Measurements from ENCODE around the gene MTCH1. TPM values are rescaled to one million over a fixed set of nuclear protein-coding genes. Genes with fewer than 3 reads are reported as not detected.

MTCH1 gene
- total and polyA plus RNA-seq, 9 of the 15 experiments (the other 6 are each of a cell fraction or from before 2014, with no cell fraction given) = 7.9 to 161 (median 118) TPM

DNA sequence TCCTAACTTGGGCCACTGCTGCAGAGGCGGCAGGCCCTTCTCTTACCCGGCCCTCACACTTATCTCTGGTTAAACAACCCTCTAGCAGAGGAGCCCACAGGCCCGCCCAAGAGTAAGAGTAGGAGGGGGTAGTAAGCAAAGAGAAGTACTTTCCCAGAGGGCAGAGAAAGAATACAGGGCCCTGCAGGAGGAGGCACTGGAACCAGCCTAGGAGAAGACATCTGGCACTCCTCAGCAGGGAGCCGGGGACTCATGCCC is 10.1 kb downstream of the MTCH1 start:
- peaks cover 8% of the 10 kb centered on the region for H3K9me1 ChIP-seq (ENCODE audit: control insufficient read depth, insufficient read depth, low read length)
- no TSS peak for BruUV-seq (replicated peaks)
- H3K4me3 ChIP-seq = no peak overlapping the region
- ATAC-seq (no peak), FAIRE-seq (no peak), DNase-seq (ENCODE audit: extremely low read depth in 1 of 4, low spot score in 3 of 4) (peak in 1 of 4 experiments; percentile 50)
- no peak overlapping the region for H2AFZ ChIP-seq (ENCODE audit: low read depth, low read length)
- peaks cover 2 to 4% of the 10 kb centered on the region in 2 experiments; a peak in 4 of 5 replicates for H3K4me1 ChIP-seq (replicated peaks in 1 of 2; ENCODE audit: control insufficient read depth in 2 of 2, insufficient read depth in 2 of 2, low read length in 2 of 2)
- H3K9ac ChIP-seq (ENCODE audit: insufficient read depth in 1 of 2, low read depth in 2 of 2, low read length in 2 of 2) = 0 out of 4 replicates have a peak overlapping the region, but pooled peaks of 1 of the 2 experiments have one; percentile 11
- intact Hi-C loops (cut with micrococcal nuclease) (no loop called here), in situ Hi-C loops (cut with MboI) (no loop called here)
- ChIA-PET CTCF (ENCODE audit: low intra/inter-chr PET ratio) (no interaction called here), POLR2A (interaction anchor here (0.8 to 1.1 kb wide), 2 partner anchors 20 to 21 kb away, joined by 3 to 6 read pairs; partner anchors contain the start of gene PI16)
- no peak for TF ChIP-seq SAP30 (IDR thresholded peaks at IDR 0.05; ENCODE audit: borderline replicate concordance, insufficient read depth, low read depth, low read length, poor library complexity, severe bottlenecking)
- no peak for TF ChIP-seq SRF (CRISPR knock-in tag; IDR thresholded peaks at IDR 0.05)
- TF ChIP-seq KDM2B (CRISPR knock-in tag; IDR thresholded peaks at IDR 0.05) = no peak
- TF ChIP-seq CTBP1 (IDR thresholded peaks at IDR 0.05; ENCODE audit: borderline replicate concordance) = no peak
- no peak for TF ChIP-seq KAT8 (IDR thresholded peaks at IDR 0.05; ENCODE audit: low read depth)
- no peak for TF ChIP-seq MECOM (CRISPR knock-in tag; IDR thresholded peaks at IDR 0.05)
- TF ChIP-seq, protein P1, sequence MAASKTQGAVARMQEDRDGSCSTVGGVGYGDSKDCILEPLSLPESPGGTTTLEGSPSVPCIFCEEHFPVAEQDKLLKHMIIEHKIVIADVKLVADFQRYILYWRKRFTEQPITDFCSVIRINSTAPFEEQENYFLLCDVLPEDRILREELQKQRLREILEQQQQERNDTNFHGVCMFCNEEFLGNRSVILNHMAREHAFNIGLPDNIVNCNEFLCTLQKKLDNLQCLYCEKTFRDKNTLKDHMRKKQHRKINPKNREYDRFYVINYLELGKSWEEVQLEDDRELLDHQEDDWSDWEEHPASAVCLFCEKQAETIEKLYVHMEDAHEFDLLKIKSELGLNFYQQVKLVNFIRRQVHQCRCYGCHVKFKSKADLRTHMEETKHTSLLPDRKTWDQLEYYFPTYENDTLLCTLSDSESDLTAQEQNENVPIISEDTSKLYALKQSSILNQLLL (CRISPR knock-in tag; IDR thresholded peaks at IDR 0.05; ENCODE audit: borderline replicate concordance) = no peak
- TF ChIP-seq E2F3 (CRISPR knock-in tag; IDR thresholded peaks at IDR 0.05) = no peak
- no peak for TF ChIP-seq HNRNPL (IDR thresholded peaks at IDR 0.05; ENCODE audit: low read depth, low read length)
- no peak for TF ChIP-seq DACH1 (IDR thresholded peaks at IDR 0.05; ENCODE audit: partially characterized antibody)
- no peak for TF ChIP-seq RBBP5 (IDR thresholded peaks at IDR 0.05; ENCODE audit: borderline replicate concordance, insufficient read depth, low read length, poor library complexity, severe bottlenecking)
- no peak for TF ChIP-seq SIN3B (IDR thresholded peaks at IDR 0.05; ENCODE audit: low read depth)
- TF ChIP-seq, protein P2, sequence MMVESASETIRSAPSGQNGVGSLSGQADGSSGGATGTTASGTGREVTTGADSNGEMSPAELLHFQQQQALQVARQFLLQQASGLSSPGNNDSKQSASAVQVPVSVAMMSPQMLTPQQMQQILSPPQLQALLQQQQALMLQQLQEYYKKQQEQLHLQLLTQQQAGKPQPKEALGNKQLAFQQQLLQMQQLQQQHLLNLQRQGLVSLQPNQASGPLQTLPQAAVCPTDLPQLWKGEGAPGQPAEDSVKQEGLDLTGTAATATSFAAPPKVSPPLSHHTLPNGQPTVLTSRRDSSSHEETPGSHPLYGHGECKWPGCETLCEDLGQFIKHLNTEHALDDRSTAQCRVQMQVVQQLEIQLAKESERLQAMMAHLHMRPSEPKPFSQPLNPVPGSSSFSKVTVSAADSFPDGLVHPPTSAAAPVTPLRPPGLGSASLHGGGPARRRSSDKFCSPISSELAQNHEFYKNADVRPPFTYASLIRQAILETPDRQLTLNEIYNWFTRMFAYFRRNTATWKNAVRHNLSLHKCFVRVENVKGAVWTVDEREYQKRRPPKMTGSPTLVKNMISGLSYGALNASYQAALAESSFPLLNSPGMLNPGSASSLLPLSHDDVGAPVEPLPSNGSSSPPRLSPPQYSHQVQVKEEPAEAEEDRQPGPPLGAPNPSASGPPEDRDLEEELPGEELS (CRISPR knock-in tag; IDR thresholded peaks at IDR 0.05; ENCODE audit: borderline replicate concordance) = no peak
- TF ChIP-seq ZNF239 (CRISPR knock-in tag; IDR thresholded peaks at IDR 0.05) = no peak
- no peak for TF ChIP-seq FOS (IDR thresholded peaks at IDR 0.05; ENCODE audit: extremely low read depth, insufficient read length)
- TF ChIP-seq FOXP1 (CRISPR knock-in tag; IDR thresholded peaks at IDR 0.05) = no peak
- no peak for TF ChIP-seq ZNF830 (CRISPR knock-in tag; IDR thresholded peaks at IDR 0.05)
- TF ChIP-seq, protein P3, sequence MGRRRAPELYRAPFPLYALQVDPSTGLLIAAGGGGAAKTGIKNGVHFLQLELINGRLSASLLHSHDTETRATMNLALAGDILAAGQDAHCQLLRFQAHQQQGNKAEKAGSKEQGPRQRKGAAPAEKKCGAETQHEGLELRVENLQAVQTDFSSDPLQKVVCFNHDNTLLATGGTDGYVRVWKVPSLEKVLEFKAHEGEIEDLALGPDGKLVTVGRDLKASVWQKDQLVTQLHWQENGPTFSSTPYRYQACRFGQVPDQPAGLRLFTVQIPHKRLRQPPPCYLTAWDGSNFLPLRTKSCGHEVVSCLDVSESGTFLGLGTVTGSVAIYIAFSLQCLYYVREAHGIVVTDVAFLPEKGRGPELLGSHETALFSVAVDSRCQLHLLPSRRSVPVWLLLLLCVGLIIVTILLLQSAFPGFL (CRISPR knock-in tag; IDR thresholded peaks at IDR 0.05) = no peak
- TF ChIP-seq IRF2 (CRISPR knock-in tag; IDR thresholded peaks at IDR 0.05) = no peak
- TF ChIP-seq PHB2 (IDR thresholded peaks at IDR 0.05; ENCODE audit: low read depth) = no peak
- no peaks in the 10 kb centered on the region for H3K9me3 ChIP-seq (replicated peaks; ENCODE audit: control insufficient read depth, insufficient read depth, low read depth, low read length)
- H3K4me2 ChIP-seq (ENCODE audit: insufficient read depth, low read length) = no peak overlapping the region; the same call in 1 of the 2 replicates
- H3K79me2 ChIP-seq (ENCODE audit: control insufficient read depth, insufficient read depth, low read length) = peaks cover 20% of the 10 kb centered on the region
- no peak overlapping the region for H3K27ac ChIP-seq (ENCODE audit: extremely low read depth, low read depth, low read length)
- no peaks in the 10 kb centered on the region for H3K27me3 ChIP-seq (ENCODE audit: control insufficient read depth in 2 of 2, insufficient read depth in 2 of 2, low read length in 2 of 2)
- 68% methylated on average over 4 of the region's 4 CpGs for WGBS (ENCODE audit: insufficient coverage, low coverage, missing lambda C conversion rate)
- peaks cover 100% of the 10 kb centered on the region for H3K36me3 ChIP-seq (ENCODE audit: control insufficient read depth, insufficient read depth, low read length)
- H4K20me1 ChIP-seq (replicated peaks; ENCODE audit: control insufficient read depth, insufficient read depth, low read length) = peaks cover 28% of the 10 kb centered on the region
